Keratinocyte (primary cell): ENCODE data around the gene RAD23B.

Experiments
- CTCF ChIP-seq, 3 experiments: IDR thresholded peaks in 1 of 3; conservative IDR thresholded peaks in 1 of 3; optimal IDR thresholded peaks in 1 of 3; 2 replicates in 2 of 3; 3 replicates in 1 of 3; pipeline versions ENCODE3 to v1.5.1; 2011; ENCODE audit warnings: low read length in 3 of 3, mild to moderate bottlenecking in 3 of 3, moderate library complexity in 2 of 3, control low read depth in 1 of 3, inconsistent platforms in 1 of 3; ENCODE audit not compliant: insufficient read depth in 2 of 3; ENCODE audit errors: extremely low read depth in 1 of 3
- EZH2 ChIP-seq: IDR thresholded peaks from one replicate; pipeline ENCODE4 v1.6.1; 2012; ENCODE audit warnings: inconsistent platforms, mild to moderate bottlenecking, low read length, moderate library complexity

- TF ChIP-seq CTCF (optimal IDR thresholded peaks at IDR 0.05 in 1 of 3, IDR thresholded peaks at IDR 0.05 in 1 of 3, conservative IDR thresholded peaks at IDR 0.05 in 1 of 3; ENCODE audit: extremely low read depth in 1 of 3, insufficient read depth in 2 of 3, low read length in 3 of 3) (no peak), EZH2 (no peak)
These were observed 52.3 kb downstream of the RAD23B start for GRCh38 chr9:107335331-107335730.
